Sigmoid colon (tissue), 7 donors: Measurements from ENCODE around the gene ATF4. TPM values are rescaled to one million over a fixed set of nuclear protein-coding genes. Genes with fewer than 3 reads are reported as not detected.
"Not testable (repeated sequence)": the region's sequence is repeated elsewhere in the genome, so short reads cannot be mapped to it uniquely, and the experiment has no call there.

Experiments used
- DNase-seq: peaks from one replicate; pipeline ENCODE4 v3.0.0-alpha.2; 2019
- H3K27ac ChIP-seq, 4 donors: fragments of 200-600 bp; sonication (generic); one replicate each; pipeline ENCODE4 v1.5.1; 2016 to 2019; ENCODE audit warnings: mild to moderate bottlenecking in 1 of 4
- H3K27me3 ChIP-seq, 3 donors: fragments of 200-600 bp; sonication (generic); one replicate each; pipeline ENCODE4 v1.5.1; 2019; ENCODE audit warnings: mild to moderate bottlenecking in 1 of 3
- H3K36me3 ChIP-seq, 4 donors: fragments of 200-600 bp; sonication (generic); one replicate each; pipeline ENCODE4 v1.5.1; 2016 to 2019
- H3K4me1 ChIP-seq, 4 donors: fragments of 200-600 bp; sonication (generic); one replicate each; pipeline ENCODE4 v1.5.1; 2017 to 2019
- H3K4me3 ChIP-seq, 4 donors: fragments of 200-600 bp; sonication (generic); one replicate each; pipeline ENCODE4 v1.5.1; 2017 to 2019; ENCODE audit warnings: mild to moderate bottlenecking in 2 of 4, moderate library complexity in 1 of 4
- H3K9me3 ChIP-seq, 4 donors: fragments of 200-600 bp in 3 of 4; sonication (generic) in 3 of 4; one replicate each; pipeline versions ENCODE4 v1.5.1 to v1.6.1; 2013 to 2019
- CTCF ChIP-seq, 4 experiments: fragments of 450-650 bp in 3 of 4; fragments of 200-600 bp in 1 of 4; IDR thresholded peaks; one replicate each; pipeline ENCODE4 v1.5.1; 2016 to 2019; ENCODE audit warnings: antibody characterized with exemption in 4 of 4, mild to moderate bottlenecking in 3 of 4, moderate library complexity in 2 of 4
- EP300 ChIP-seq, 4 donors: sonication (generic); formaldehyde crosslinking; IDR thresholded peaks; one replicate each; pipeline ENCODE4 v1.6.1; 2017; ENCODE audit warnings: antibody characterized with exemption in 4 of 4
- POLR2A ChIP-seq, 2 donors: fragments of 450-650 bp; IDR thresholded peaks; one replicate each; pipeline ENCODE4 v1.6.1; 2016; ENCODE audit warnings: antibody characterized with exemption in 2 of 2, mild to moderate bottlenecking in 2 of 2, moderate library complexity in 2 of 2
- POLR2AphosphoS5 ChIP-seq, 4 donors: sonication (generic); formaldehyde crosslinking; IDR thresholded peaks; one replicate each; pipeline ENCODE4 v1.6.1; 2017; ENCODE audit warnings: antibody characterized with exemption in 4 of 4
- WGBS, 2 donors: extraction: QIAGEN DNeasy Blood & Tissue Kit; methylation state at CpG; one replicate each; pipeline ENCODE4 v1.1.7; 2013; 5-methylcytosine and 5-hydroxymethylcytosine counted together
- intact Hi-C: fragments of 100-400 bp; cut with DNase I; formaldehyde crosslinking; loops from one replicate; pipeline ENCODE4 v1.15.1; 2023
- polyA plus RNA-seq, 3 donors: library from polyadenylated mRNA; stranded (reverse); fragments of 200-250 nt; gene quantifications; one replicate each; pipeline ENCODE4 v1.2.3, GENCODE V29; 2013
- total RNA-seq, 4 donors: library from RNA; depleted of rRNA; stranded (reverse); fragments of >200 nt; gene quantifications; one replicate each; pipeline ENCODE4 v1.1.0, GENCODE V29; 2016
- donor health status: healthy with polysubstance abuse.
- donor health status: Bipolar disorder and iron deficiency.
- donor health status: healthy.

The ATF4 gene
- total and polyA plus RNA-seq, 7 donors, result 423 to 651 (median 483) TPM

- 1% methylated on average over 58 of the region's 58 CpGs for WGBS, 2 donors
- Histone ChIP-seq H3K4me1 (peaks cover 0 to 42% (median 29%) of the 10 kb centered on the region in 4 donors), H3K9me3 (no peaks in the 10 kb centered on the region), H3K4me3 (peak within 1 kb of the TSS; percentile 95 to 100 (median 100)), H3K36me3 (peaks cover 14 to 34% (median 23%) of the 10 kb centered on the region in 4 donors), H3K27ac (peak within 1 kb of the TSS; percentile 74 to 95 (median 84)), H3K27me3 (no peaks in the 10 kb centered on the region)
- intact Hi-C loops, result loop anchor here (2.0 kb wide), 1 partner anchor 17 kb away; no protein-coding TSS in a partner anchor
- peak; percentile 99 for DNase-seq
- TF ChIP-seq CTCF (IDR thresholded peaks at IDR 0.05), result no peak
- TF ChIP-seq POLR2A (IDR thresholded peaks at IDR 0.05), result peak; percentile 29 to 45
- TF ChIP-seq EP300 (IDR thresholded peaks at IDR 0.05), result peak in 1 of 4 donors; percentile 39
- TF ChIP-seq POLR2AphosphoS5 (IDR thresholded peaks at IDR 0.05), result peak; percentile 76 to 87 (median 85)
Observed at GRCh38 chr22:39502109-39502788, 18.1 kb upstream of the ATF4 start, which contains the start of gene MIEF1. MIEF1 (plus strand) TSS chr22:39502290; CDS start chr22:39511295, 9,005 bp downstream.

- TF ChIP-seq CTCF (IDR thresholded peaks at IDR 0.05), result no peak
- no peak for TF ChIP-seq POLR2AphosphoS5 (IDR thresholded peaks at IDR 0.05)
- TF ChIP-seq EP300 (IDR thresholded peaks at IDR 0.05), result no peak
- no peak for TF ChIP-seq POLR2A (IDR thresholded peaks at IDR 0.05)
- DNase-seq, result no peak
- intact Hi-C loops, result loop anchor here (2.0 kb wide), 1 partner anchor 16 kb away; no protein-coding TSS in a partner anchor
- peaks cover 0 to 42% (median 29%) of the 10 kb centered on the region in 4 donors for H3K4me1 ChIP-seq
- WGBS, 2 donors, result 2 to 7% methylated on average over 18 of the region's 18 CpGs
- H3K27me3 ChIP-seq, result no peaks in the 10 kb centered on the region
- peak overlapping the region; percentile 95 to 100 (median 100) for H3K4me3 ChIP-seq
- H3K36me3 ChIP-seq, result peaks cover 14 to 41% (median 25%) of the 10 kb centered on the region in 4 donors
- no peaks in the 10 kb centered on the region for H3K9me3 ChIP-seq
- peak overlapping the region; percentile 74 to 95 (median 84) for H3K27ac ChIP-seq
Observed at GRCh38 chr22:39502789-39503409, 17.5 kb upstream of the ATF4 start.

- peak overlapping the region in 2 of 4 donors; percentile 14 to 81 for H3K27ac ChIP-seq
- 55% methylated on average over 6 of the region's 6 CpGs for WGBS, 2 donors
- peak overlapping the region in 3 of 4 donors; percentile 99 to 100 (median 100) for H3K4me3 ChIP-seq
- peaks cover 0 to 42% (median 29%) of the 10 kb centered on the region in 4 donors for H3K4me1 ChIP-seq
- H3K27me3 ChIP-seq, result no peaks in the 10 kb centered on the region
- H3K9me3 ChIP-seq, result no peaks in the 10 kb centered on the region
- intact Hi-C loops, result loop anchor here (2.0 kb wide), 1 partner anchor 15 kb away; no protein-coding TSS in a partner anchor
- TF ChIP-seq POLR2A (IDR thresholded peaks at IDR 0.05), result no peak
- no peak for TF ChIP-seq EP300 (IDR thresholded peaks at IDR 0.05)
- no peak for TF ChIP-seq POLR2AphosphoS5 (IDR thresholded peaks at IDR 0.05)
- no peak for TF ChIP-seq CTCF (IDR thresholded peaks at IDR 0.05)
- no peak for DNase-seq
- H3K36me3 ChIP-seq, result peaks cover 14 to 48% (median 31%) of the 10 kb centered on the region in 4 donors
Observed at GRCh38 chr22:39503630-39504029, 16.7 kb upstream of the ATF4 start.

GRCh38 chr22:39504071-39504470 is 16.3 kb upstream of the ATF4 start:
- no peak for TF ChIP-seq EP300 (IDR thresholded peaks at IDR 0.05)
- TF ChIP-seq POLR2AphosphoS5 (IDR thresholded peaks at IDR 0.05), result no peak
- no peak for TF ChIP-seq CTCF (IDR thresholded peaks at IDR 0.05)
- TF ChIP-seq POLR2A (IDR thresholded peaks at IDR 0.05), result no peak
- H3K9me3 ChIP-seq, result no peaks in the 10 kb centered on the region
- H3K36me3 ChIP-seq, result peaks cover 14 to 52% (median 33%) of the 10 kb centered on the region in 4 donors
- no peak overlapping the region for H3K4me3 ChIP-seq
- no peak overlapping the region for H3K27ac ChIP-seq
- intact Hi-C loops, result no loop called here
- H3K27me3 ChIP-seq, result no peaks in the 10 kb centered on the region
- H3K4me1 ChIP-seq, result peaks cover 0 to 42% (median 29%) of the 10 kb centered on the region in 4 donors
- no peak for DNase-seq
- WGBS, 2 donors, result 93 to 96% methylated on average over 16 of the region's 16 CpGs

GRCh38 chr22:39507021-39507420 is 13.3 kb upstream of the ATF4 start:
- H3K36me3 ChIP-seq, result peaks cover 15 to 82% (median 46%) of the 10 kb centered on the region in 4 donors
- WGBS, 2 donors, result 74 to 80% methylated on average over 10 of the region's 10 CpGs

More at GRCh38 chr22:39507021-39507420, 13.3 kb upstream of the ATF4 start:
- H3K27ac ChIP-seq, H3K9me3 ChIP-seq, H3K27me3 ChIP-seq, H3K4me3 ChIP-seq, intact Hi-C loops, DNase-seq: not testable (repeated sequence)
- peaks cover 0 to 27% (median 18%) of the 10 kb centered on the region in 4 donors for H3K4me1 ChIP-seq
